ENCODE data around the gene FANCD2. TPM values are rescaled to one million over a fixed set of nuclear protein-coding genes. Genes with fewer than 3 reads are reported as not detected.

Gene FANCD2
- 3.4 and 4.6 TPM in 2 replicates for total RNA-seq

DNA sequence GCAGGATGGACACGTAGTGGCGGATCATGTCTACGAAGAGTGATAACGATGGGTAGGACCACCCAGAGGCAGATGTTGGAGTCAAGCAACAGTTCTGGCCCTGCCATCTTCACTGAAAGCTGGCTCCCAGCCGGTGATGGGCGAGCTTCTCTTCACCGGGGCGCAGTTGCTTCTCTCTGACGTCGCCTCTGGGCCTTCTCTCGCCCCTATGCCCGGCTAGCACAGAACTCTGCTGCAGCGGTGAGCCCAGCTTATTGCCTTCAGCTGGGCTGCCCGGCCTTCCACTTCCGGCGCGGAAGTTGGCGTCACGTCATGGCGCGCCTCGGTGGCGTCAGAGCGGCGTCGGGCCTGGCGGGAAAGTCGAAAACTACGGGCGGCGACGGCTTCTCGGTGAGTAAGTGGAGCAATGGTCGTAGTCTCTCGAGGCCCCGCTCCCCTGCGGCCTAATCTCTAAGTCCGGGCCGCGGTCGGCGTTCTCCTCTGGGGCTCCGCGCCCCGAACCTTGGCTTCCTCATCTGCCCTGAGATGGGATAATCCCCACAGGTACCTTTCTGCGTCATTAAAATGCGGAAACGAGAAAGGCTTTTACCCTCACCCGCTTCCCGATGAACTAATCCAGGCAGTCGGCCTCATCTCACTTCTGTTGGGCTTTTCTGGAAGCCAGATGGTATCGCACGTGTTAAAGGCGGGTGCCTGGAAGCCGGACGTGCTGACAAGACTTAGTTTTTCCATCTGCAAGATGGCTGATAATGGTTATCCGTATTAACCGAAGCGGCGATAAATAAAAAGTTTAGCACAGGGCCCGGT is at the start of gene FANCD2:
Gene FANCD2 (plus strand): TSS at position 354 of the 807 bp plus-strand sequence. CDS start 2,221 bp downstream, outside the sequence.

DNA sequence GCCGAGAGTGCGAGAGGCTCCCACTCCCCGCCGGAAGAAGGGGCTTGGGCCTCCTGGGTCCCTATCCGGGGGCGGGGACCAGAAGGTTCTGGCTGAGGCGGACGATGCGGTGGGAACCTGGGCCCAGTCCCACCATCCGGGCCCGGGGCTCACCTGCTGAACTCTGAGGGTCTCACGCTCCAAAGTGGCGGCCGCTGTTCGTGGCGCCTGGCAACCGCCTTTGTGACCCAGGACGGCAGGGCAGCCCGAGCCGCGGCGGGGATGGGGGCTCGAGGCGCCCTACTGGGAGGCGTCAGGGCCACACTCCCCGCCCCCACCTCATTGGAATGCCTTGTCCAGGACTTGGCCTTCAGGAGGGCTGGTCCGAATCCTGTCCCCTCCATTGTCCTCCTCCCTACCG is 81.9 kb downstream of the FANCD2 start, which contains the start of gene FANCD2OS:
Gene FANCD2OS (minus strand): TSS at position 165 of the 400 bp plus-strand sequence. CDS start 3,481 bp downstream, outside the sequence.

GRCh38 chr3:10115326-10116137 is 89.3 kb downstream of the FANCD2 start, which contains the start of gene BRK1:
BRK1 (plus strand) TSS chr3:10115675; CDS start chr3:10115702, 27 bp downstream.

Small RNAs within 50 kb of the gene (small RNA-seq; reads per million reads assigned to genes)
- gene CYCSP10 (not detected), gene RNU6-670P (not detected)

Other genes starting within 250 kb of the FANCD2 start
- gene TADA3, start 234.0 kb upstream of the FANCD2 start, total RNA-seq: 94.1 and 96.5 TPM in 2 replicates
- gene ARPC4, start 233.4 kb upstream of the FANCD2 start, total RNA-seq: 190 and 236 TPM in 2 replicates
- gene TTLL3, start 216.2 kb upstream of the FANCD2 start, total RNA-seq: 40.9 and 45.4 TPM in 2 replicates
- 30.3 and 33.2 TPM in 2 replicates for gene RPUSD3, start 182.4 kb upstream of the FANCD2 start, total RNA-seq
- not detected in 2 replicates for gene CIDEC, start 146.2 kb upstream of the FANCD2 start, total RNA-seq
- gene JAGN1, start 135.8 kb upstream of the FANCD2 start, total RNA-seq: 28.4 and 30.7 TPM in 2 replicates
- gene IL17RE, start 123.6 kb upstream of the FANCD2 start, total RNA-seq: 3.2 and 6.9 TPM in 2 replicates
- 63.6 and 69.1 TPM in 2 replicates for gene IL17RC, start 109.3 kb upstream of the FANCD2 start, total RNA-seq
- 20.1 and 29.8 TPM in 2 replicates for gene CRELD1, start 92.6 kb upstream of the FANCD2 start, total RNA-seq
- 4.9 and 6.0 TPM in 2 replicates for gene PRRT3, start 74.0 kb upstream of the FANCD2 start, total RNA-seq
- gene EMC3, start 39.6 kb upstream of the FANCD2 start, total RNA-seq: 37.6 and 69.6 TPM in 2 replicates
- gene FANCD2OS, start 81.8 kb downstream of the FANCD2 start, total RNA-seq: not detected in 2 replicates
- 73.0 and 83.7 TPM in 2 replicates for gene BRK1, start 89.2 kb downstream of the FANCD2 start, total RNA-seq
- 33.5 and 41.9 TPM in 2 replicates for gene VHL, start 115.3 kb downstream of the FANCD2 start, total RNA-seq
- 5.0 and 5.6 TPM in 2 replicates for gene IRAK2, start 138.5 kb downstream of the FANCD2 start, total RNA-seq
- 21.6 and 25.5 TPM in 2 replicates for gene TATDN2, start 222.0 kb downstream of the FANCD2 start, total RNA-seq